HCT116 (cell line): Measurements from ENCODE around the gene RPL35. TPM values are rescaled to one million over a fixed set of nuclear protein-coding genes. Genes with fewer than 3 reads are reported as not detected.
"Not testable (repeated sequence)": the region's sequence is repeated elsewhere in the genome, so short reads cannot be mapped to it uniquely, and the experiment has no call there.

Experiments
- ATAC-seq: fragments of 200-7000 bp; cut with Tn5 transposase; 2 replicates; pipeline ENCODE4 v1.9.1; 2020; ENCODE audit warnings: mild to moderate bottlenecking, moderate library complexity
- BruUV-seq: library from RNA; stranded (reverse); fragments of 400-500 nt; replicated peaks from 2 replicates; lab custom pipeline; 2021; lab: Mats Ljungman, UMichigan
- CTCF ChIA-PET: fragments of 300-600 bp; sonication (Branson Sonifier 250); formaldehyde crosslinking; loops from one replicate; lab custom pipeline; 2021; ENCODE audit warnings: antibody characterized with exemption; lab: Charles Lee
- POLR2A ChIA-PET: fragments of 300-600, 350-600 bp; sonication (Branson Sonifier 250); formaldehyde crosslinking; loops from one replicate; lab custom pipeline; 2021; ENCODE audit warnings: antibody characterized with exemption; lab: Charles Lee
- RAD21 ChIA-PET, 2 experiments: fragments of 300-600 bp; sonication (Branson Sonifier 250); formaldehyde crosslinking; loops; one replicate each; lab custom pipeline; 2023; ENCODE audit warnings: low total read pairs in 2 of 2; ENCODE audit not compliant: uncharacterized antibody in 2 of 2, unreplicated experiment in 2 of 2, low non-redundant PET in 1 of 2; lab: Charles Lee
- DNase-seq: peaks from one replicate; pipeline ENCODE4 v3.0.0-alpha.2; 2010; ENCODE audit warnings: low read depth, low spot score
- H2AFZ ChIP-seq: fragments of 200-600 bp; shearing (Covaris generic), sonication (generic); 2 replicates; pipeline ENCODE4 v1.6.1; 2017; ENCODE audit warnings: low read depth, mixed run types, mixed read lengths, antibody characterized with exemption, low read length; ENCODE audit not compliant: poor library complexity, severe bottlenecking
- H3K27ac ChIP-seq: 2 replicates; pipeline ENCODE4 v1.5.1; 2012; ENCODE audit warnings: low read depth, low read length
- H3K27me3 ChIP-seq: fragments of 200-600 bp; sonication (generic); 2 replicates; pipeline ENCODE4 v1.6.1; 2016; ENCODE audit warnings: mixed run types, low read length, mixed read lengths; ENCODE audit not compliant: insufficient read depth
- H3K36me3 ChIP-seq, 2 experiments: fragments of 200-500 bp in 1 of 2; fragments of 200-600 bp in 1 of 2; sonication (Bioruptor generic) in 1 of 2; sonication (generic) in 1 of 2; 2 replicates each; pipeline versions ENCODE4 v1.5.1 to v1.6.1; 2014 to 2016; ENCODE audit warnings: low read length in 2 of 2, inconsistent platforms in 1 of 2, mixed read lengths in 1 of 2, mixed run types in 1 of 2; ENCODE audit not compliant: insufficient read depth in 2 of 2, control insufficient read depth in 1 of 2
- H3K4me1 ChIP-seq, 2 experiments: fragments of 200-600 bp in 1 of 2; sonication (generic) in 1 of 2; 2 replicates each; pipeline versions ENCODE4 v1.5.1 to v1.6.1; 2012 to 2017; ENCODE audit warnings: low read length in 2 of 2, inconsistent platforms in 1 of 2, mild to moderate bottlenecking in 1 of 2, mixed read lengths in 1 of 2, mixed run types in 1 of 2, moderate library complexity in 1 of 2; ENCODE audit not compliant: insufficient read depth in 2 of 2, control insufficient read depth in 1 of 2
- H3K4me2 ChIP-seq: fragments of 200-600 bp; sonication (generic); 2 replicates; pipeline ENCODE4 v1.6.1; 2017; ENCODE audit warnings: mixed run types, low read length, mixed read lengths
- H3K4me3 ChIP-seq, 2 experiments: fragments of 200-600 bp in 1 of 2; sonication (generic) in 1 of 2; replicated peaks in 1 of 2; 2 replicates each; pipeline ENCODE4 v1.5.1; 2011 to 2016; ENCODE audit warnings: low read length in 2 of 2, control low read depth in 1 of 2, low read depth in 1 of 2, mild to moderate bottlenecking in 1 of 2, mixed read lengths in 1 of 2, mixed run types in 1 of 2
- H3K79me2 ChIP-seq: fragments of 200-600 bp; sonication (generic); 2 replicates; pipeline ENCODE4 v1.6.1; 2017; ENCODE audit warnings: mild to moderate bottlenecking, mixed run types, low read length, moderate library complexity, mixed read lengths; ENCODE audit not compliant: insufficient read depth
- H3K9ac ChIP-seq: fragments of 200-600 bp; sonication (generic); 2 replicates; pipeline ENCODE4 v1.6.1; 2016; ENCODE audit warnings: low read length, mixed read lengths
- H3K9me2 ChIP-seq: fragments of 200-600 bp; sonication (generic), shearing (Covaris generic); 2 replicates; pipeline ENCODE4 v1.6.1; 2017; ENCODE audit warnings: mixed run types, mild to moderate bottlenecking, moderate library complexity; ENCODE audit not compliant: insufficient read depth
- H3K9me3 ChIP-seq, 2 experiments: fragments of 200-500 bp in 1 of 2; fragments of 200-600 bp in 1 of 2; sonication (Bioruptor generic) in 1 of 2; sonication (generic) in 1 of 2; 2 replicates each; pipeline ENCODE4 v1.6.1; 2014 to 2017; ENCODE audit warnings: low read length in 2 of 2, mixed read lengths in 2 of 2, inconsistent platforms in 1 of 2, low read depth in 1 of 2, mild to moderate bottlenecking in 1 of 2, mixed run types in 1 of 2, moderate library complexity in 1 of 2; ENCODE audit not compliant: control insufficient read depth in 1 of 2, insufficient read depth in 1 of 2
- H4K20me1 ChIP-seq: fragments of 200-600 bp; sonication (generic), shearing (Covaris generic); 2 replicates; pipeline ENCODE4 v1.6.1; 2017; ENCODE audit warnings: mixed run types, mild to moderate bottlenecking, moderate library complexity; ENCODE audit not compliant: insufficient read depth
- CBX3 ChIP-seq: IDR thresholded peaks from 2 replicates; pipeline ENCODE4 v1.6.1; 2012; ENCODE audit warnings: low read depth
- CEBPB ChIP-seq: IDR thresholded peaks from 2 replicates; pipeline ENCODE4 v1.6.1; 2012; ENCODE audit warnings: low read depth
- CTCF ChIP-seq, 3 experiments: fragments of 200-600 bp in 1 of 3; sonication (generic) in 1 of 3; IDR thresholded peaks in 2 of 3; conservative IDR thresholded peaks in 1 of 3; 2 replicates each; pipeline ENCODE4 v1.5.1; 2012 to 2017; ENCODE audit warnings: low read depth in 2 of 3, low read length in 2 of 3, antibody characterized with exemption in 1 of 3, borderline replicate concordance in 1 of 3, control low read depth in 1 of 3, mild to moderate bottlenecking in 1 of 3, mixed read lengths in 1 of 3, mixed run types in 1 of 3, moderate library complexity in 1 of 3; ENCODE audit not compliant: insufficient read depth in 1 of 3
- EGR1 ChIP-seq: IDR thresholded peaks from 2 replicates; pipeline ENCODE4 v1.6.1; 2012; ENCODE audit warnings: low read depth
- ELF1 ChIP-seq: IDR thresholded peaks from 2 replicates; pipeline ENCODE4 v1.6.1; 2012; ENCODE audit warnings: low read depth, borderline replicate concordance
- EZH2 ChIP-seq: fragments of 200-600 bp; sonication (generic); IDR thresholded peaks from 2 replicates; pipeline ENCODE4 v1.6.1; 2017; ENCODE audit warnings: antibody characterized with exemption, mixed run types
- EZH2phosphoT487 ChIP-seq: fragments of 200-600 bp; IDR thresholded peaks from 2 replicates; pipeline ENCODE4 v1.6.1; 2018; ENCODE audit warnings: antibody characterized with exemption, borderline replicate concordance
- FOSL1 ChIP-seq: IDR thresholded peaks from 2 replicates; pipeline ENCODE4 v1.6.1; 2012; ENCODE audit warnings: low read depth
- JUND ChIP-seq: IDR thresholded peaks from 2 replicates; pipeline ENCODE4 v1.6.1; 2012
- MAX ChIP-seq: IDR thresholded peaks from 2 replicates; pipeline ENCODE4 v1.6.1; 2012
- POLR2A ChIP-seq: IDR thresholded peaks from 2 replicates; pipeline ENCODE4 v1.7.0; 2011; ENCODE audit warnings: borderline replicate concordance; ENCODE audit not compliant: insufficient read depth, insufficient read length; ENCODE audit errors: extremely low read depth
- POLR2AphosphoS5 ChIP-seq: IDR thresholded peaks from 2 replicates; pipeline ENCODE4 v1.6.1; 2011; ENCODE audit warnings: mild to moderate bottlenecking, low read depth, low read length, moderate library complexity
- SIN3A ChIP-seq: IDR thresholded peaks from 2 replicates; pipeline ENCODE4 v1.6.1; 2012; ENCODE audit warnings: low read depth
- SRF ChIP-seq: IDR thresholded peaks from 2 replicates; pipeline ENCODE4 v1.6.1; 2012; ENCODE audit warnings: low read depth
- YY1 ChIP-seq: IDR thresholded peaks from 2 replicates; pipeline ENCODE4 v1.6.1; 2011; ENCODE audit warnings: low read length, low read depth, moderate library complexity, mild to moderate bottlenecking; ENCODE audit not compliant: insufficient replicate concordance; ENCODE audit errors: extremely low read depth
- ZNF274 ChIP-seq: fragments of 200-500 bp; sonication (Bioruptor generic); IDR thresholded peaks from 2 replicates; pipeline ENCODE4 v1.6.1; 2014; ENCODE audit warnings: mild to moderate bottlenecking, low read depth, low read length, inconsistent platforms
- intact Hi-C: fragments of 100-400 bp; cut with micrococcal nuclease; formaldehyde crosslinking; loops from 2 replicates; pipeline ENCODE4 v1.10.0; 2022
- total RNA-seq: library from RNA; stranded (reverse); gene quantifications from one replicate; pipeline ENCODE4 v1.2.1, GENCODE V29; 2021; ENCODE audit not compliant: unreplicated experiment

The RPL35 gene
- total RNA-seq, 1 experiment from 2014 or later, result 1,754 TPM

GRCh38 chr9:124846969-124847368 is 14.8 kb downstream of the RPL35 start:
- TF ChIP-seq POLR2A (no peak), MAX (no peak), SIN3A (no peak), ZNF274 (no peak), FOSL1 (no peak), SRF (no peak), EGR1 (no peak), YY1 (no peak), POLR2AphosphoS5 (no peak), JUND (no peak), CBX3 (no peak), ELF1 (no peak), CEBPB (no peak), EZH2 (no peak), CTCF (IDR thresholded peaks at IDR 0.05 in 2 of 3, conservative IDR thresholded peaks at IDR 0.05 in 1 of 3; ENCODE audit: borderline replicate concordance in 1 of 3, insufficient read depth in 1 of 3, low read depth in 2 of 3, low read length in 2 of 3) (no peak), EZH2phosphoT487 (no peak)
- TF ChIP-seq, all 23 proteins: peak for 0
- BruUV-seq, result no TSS peak
- Histone ChIP-seq H3K4me3 (no peak overlapping the region), H3K79me2 (no peaks in the 10 kb centered on the region), H3K9ac (no peak overlapping the region), H3K9me3 (no peaks in the 10 kb centered on the region), H4K20me1 (no peaks in the 10 kb centered on the region), H3K27ac (no peak overlapping the region), H3K36me3 (no peaks in the 10 kb centered on the region), H3K9me2 (no peaks in the 10 kb centered on the region), H3K4me2 (no peak overlapping the region), H3K27me3 (no peaks in the 10 kb centered on the region), H2AFZ (no peak overlapping the region), H3K4me1 (peaks cover 0 to 4% of the 10 kb centered on the region in 2 experiments; a peak in 2 of 4 replicates)
- intact Hi-C loops, result no loop called here
- RAD21 ChIA-PET, result no interaction called here
- POLR2A ChIA-PET, result interaction anchor here (1.4 kb wide), 1 partner anchor 10 kb away, joined by 4 read pairs; no protein-coding TSS in a partner anchor
- DNase-seq (no peak), ATAC-seq (no peak)
- CTCF ChIA-PET, result interaction anchor here (1.3 to 3.1 kb wide), 2 partner anchors 11 to 76 kb away, joined by 3 to 12 read pairs; partner anchors contain the start of gene NR6A1

- H4K20me1 ChIP-seq, H3K4me3 ChIP-seq, DNase-seq, H3K9me2 ChIP-seq, H3K4me2 ChIP-seq, H3K9ac ChIP-seq, H3K4me1 ChIP-seq, RAD21 ChIA-PET, H3K36me3 ChIP-seq, H3K9me3 ChIP-seq, BruUV-seq, H2AFZ ChIP-seq, POLR2A ChIA-PET, H3K27ac ChIP-seq, H3K79me2 ChIP-seq, H3K27me3 ChIP-seq, intact Hi-C loops, ATAC-seq: not testable (repeated sequence)
- CTCF ChIA-PET, result interaction anchor here (1.3 to 3.1 kb wide), 2 partner anchors 12 to 75 kb away, joined by 3 to 12 read pairs; partner anchors contain the start of gene NR6A1
Measured at GRCh38 chr9:124846467-124846866, 15.3 kb downstream of the RPL35 start.
